Upper lobe of left lung (tissue), 6 donors: ENCODE results near the gene KLHL28. TPM values are rescaled to one million over a fixed set of nuclear protein-coding genes. Genes with fewer than 3 reads are reported as not detected.
A peak's percentile ranks its signal among the peaks of the same experiment; 100 is the strongest.

Source experiments
- ATAC-seq, 2 donors: fragments of 200-7000 bp; cut with Tn5 transposase; one replicate each; pipeline ENCODE4 v1.9.1; 2022; ENCODE audit warnings: mild to moderate bottlenecking in 2 of 2, moderate library complexity in 2 of 2; ENCODE audit not compliant: low FRiP score in 2 of 2
- DNase-seq, 2 donors: peaks; one replicate each; pipeline ENCODE4 v3.0.0-alpha.2; 2019 to 2020
- H3K27ac ChIP-seq, 4 donors: fragments of 200-600 bp; sonication (generic); one replicate each; pipeline ENCODE4 v1.5.1; 2016 to 2019
- H3K27me3 ChIP-seq, 4 donors: fragments of 200-600 bp; sonication (generic); one replicate each; pipeline ENCODE4 v1.5.1; 2017 to 2019
- H3K36me3 ChIP-seq, 4 donors: fragments of 200-600 bp; sonication (generic); one replicate each; pipeline ENCODE4 v1.5.1; 2016 to 2019
- H3K4me1 ChIP-seq, 4 donors: fragments of 200-600 bp; sonication (generic); one replicate each; pipeline ENCODE4 v1.5.1; 2018 to 2019
- H3K4me3 ChIP-seq, 4 donors: fragments of 200-600 bp; sonication (generic); one replicate each; pipeline ENCODE4 v1.5.1; 2017 to 2019; ENCODE audit warnings: mild to moderate bottlenecking in 2 of 4, moderate library complexity in 1 of 4
- H3K9me3 ChIP-seq, 4 donors: fragments of 200-600 bp; sonication (generic); one replicate each; pipeline ENCODE4 v1.5.1; 2018 to 2019
- CTCF ChIP-seq, 6 experiments: fragments of 450-650 bp in 4 of 6; fragments of 200-600 bp in 2 of 6; sonication (generic) in 2 of 6; IDR thresholded peaks; one replicate each; pipeline ENCODE4 v1.5.1; 2016 to 2019; ENCODE audit warnings: antibody characterized with exemption in 6 of 6
- EP300 ChIP-seq, 4 donors: sonication (generic); formaldehyde crosslinking; IDR thresholded peaks; one replicate each; pipeline ENCODE4 v1.5.1; 2017; ENCODE audit warnings: antibody characterized with exemption in 4 of 4, control low read depth in 2 of 4
- POLR2A ChIP-seq, 4 donors: fragments of 450-650 bp; IDR thresholded peaks; one replicate each; pipeline ENCODE4 v1.5.1; 2016 to 2017; ENCODE audit warnings: antibody characterized with exemption in 4 of 4, mild to moderate bottlenecking in 2 of 4
- POLR2AphosphoS5 ChIP-seq, 2 donors: sonication (generic); formaldehyde crosslinking; IDR thresholded peaks; one replicate each; pipeline ENCODE4 v1.5.1; 2017; ENCODE audit warnings: antibody characterized with exemption in 2 of 2
- WGBS, 2 donors: methylation state at CpG; one replicate each; pipeline ENCODE4 v1.1.5; 2017 to 2018; 5-methylcytosine and 5-hydroxymethylcytosine counted together
- total RNA-seq, 6 donors: library from RNA; depleted of rRNA in 4 of 6; stranded (reverse); fragments of >200 nt in 4 of 6; gene quantifications; one replicate each; pipeline versions ENCODE4 v1.1.0 to v1.2.1, GENCODE V29; 2016 to 2021
- donor health status: DM: no; HTN: no; CAD: no; lungs with moderate emphysema.
- donor health status: DM: no; HTN: yes; CAD: no; lungs with severe emphysema.

Gene KLHL28
- total RNA-seq, 6 donors from 2014 or later = 3.7 to 20.0 (median 12.4) TPM

GRCh38 chr14:44990533-44990932, 28.8 kb upstream of the KLHL28 start:
- Histone ChIP-seq H3K4me3 (no peak overlapping the region), H3K27ac (no peak overlapping the region), H3K36me3 (no peaks in the 10 kb centered on the region), H3K9me3 (no peaks in the 10 kb centered on the region), H3K4me1 (peaks cover 0 to 13% (median 12%) of the 10 kb centered on the region in 4 donors), H3K27me3 (no peaks in the 10 kb centered on the region)
- ATAC-seq = no peak
- TF ChIP-seq CTCF (IDR thresholded peaks at IDR 0.05) (no peak), POLR2AphosphoS5 (IDR thresholded peaks at IDR 0.05) (no peak), POLR2A (IDR thresholded peaks at IDR 0.05) (no peak)
- WGBS, 2 donors = 77 to 83% methylated on average over 2 of the region's 2 CpGs
- DNase-seq = no peak

DNA sequence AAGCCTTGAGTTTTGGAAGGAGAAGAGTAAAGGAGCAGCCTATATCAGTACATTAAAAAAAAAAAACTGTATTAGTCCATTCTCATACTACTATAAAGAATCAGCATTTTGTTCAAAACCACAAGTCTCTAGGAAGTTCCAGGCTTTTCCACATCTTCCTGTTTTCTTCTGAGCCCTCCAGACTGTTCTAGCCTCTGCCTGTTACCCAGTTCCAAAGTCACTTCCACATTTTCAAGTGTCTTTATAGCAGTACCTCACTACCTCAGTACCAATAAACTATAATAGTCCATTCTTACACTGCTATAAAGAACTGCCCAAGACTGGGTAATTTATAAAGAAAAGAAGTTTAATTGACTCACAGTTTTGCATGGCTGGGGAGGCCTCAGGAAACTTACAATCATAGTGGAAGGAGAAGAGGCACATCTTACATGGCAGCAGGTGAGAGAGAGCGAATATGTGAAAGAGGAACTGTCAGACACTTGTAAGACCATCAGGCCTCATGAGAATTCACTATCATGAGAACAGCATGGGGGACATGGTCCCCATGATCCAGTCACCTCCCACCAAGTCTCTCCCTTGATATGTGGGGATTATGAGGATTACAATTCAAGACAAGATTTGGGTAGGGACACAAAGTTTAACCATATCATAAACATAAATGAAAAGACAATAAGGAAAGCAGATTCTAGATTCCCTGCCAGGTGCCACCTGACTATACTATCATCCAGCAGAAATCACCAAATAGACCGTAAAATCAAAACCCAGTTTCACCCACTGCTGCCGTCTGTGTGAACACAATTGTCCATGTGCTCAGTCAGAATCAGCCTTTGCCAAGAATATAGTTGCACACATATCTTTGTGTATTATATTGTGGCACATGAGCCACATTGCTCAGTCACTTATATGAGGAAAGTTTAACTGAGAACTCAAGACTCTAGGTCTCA, 28.0 kb upstream of the KLHL28 start:
- ATAC-seq (peak in 1 of 2 donors; percentile 42), DNase-seq (no peak)
- Histone ChIP-seq H3K27me3 (no peaks in the 10 kb centered on the region), H3K4me1 (peaks cover 0 to 13% (median 12%) of the 10 kb centered on the region in 4 donors), H3K9me3 (no peaks in the 10 kb centered on the region), H3K36me3 (no peaks in the 10 kb centered on the region), H3K27ac (no peak overlapping the region), H3K4me3 (no peak overlapping the region)
- TF ChIP-seq EP300 (IDR thresholded peaks at IDR 0.05) (no peak), POLR2AphosphoS5 (IDR thresholded peaks at IDR 0.05) (no peak), POLR2A (IDR thresholded peaks at IDR 0.05) (no peak), CTCF (IDR thresholded peaks at IDR 0.05) (no peak)
- 81 to 86% methylated on average over 3 of the region's 3 CpGs for WGBS, 2 donors

DNA sequence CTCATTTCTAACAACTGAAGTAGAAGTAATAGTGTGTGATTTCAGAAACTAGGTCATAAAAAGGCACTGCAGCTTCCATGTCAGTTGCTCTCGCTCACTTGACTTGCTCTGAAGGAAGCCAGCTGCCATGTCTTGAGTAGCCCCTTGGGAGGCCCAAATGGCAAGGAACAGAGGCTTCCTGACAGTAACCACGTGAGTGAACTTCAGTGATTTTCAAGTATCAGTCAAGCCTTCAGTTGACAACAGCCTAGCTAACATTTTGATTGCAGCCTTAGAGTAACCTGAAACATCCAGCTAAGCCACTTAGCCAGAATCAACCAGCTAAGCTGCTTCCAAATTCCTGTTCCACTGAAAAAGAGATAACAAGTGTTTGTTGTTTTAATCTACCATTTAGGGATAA, 26.9 kb upstream of the KLHL28 start:
- Histone ChIP-seq H3K27me3 (no peaks in the 10 kb centered on the region), H3K27ac (no peak overlapping the region), H3K4me3 (no peak overlapping the region), H3K9me3 (no peaks in the 10 kb centered on the region), H3K4me1 (peaks cover 0 to 13% (median 12%) of the 10 kb centered on the region in 4 donors), H3K36me3 (no peaks in the 10 kb centered on the region)
- ATAC-seq = no peak
- DNase-seq = peak in 1 of 2 donors; percentile 28
- 43 to 69% methylated on average over 2 of the region's 2 CpGs for whole genome bisulfite sequencing, 2 donors
- peak in 1 of 2 donors; percentile 46 for TF ChIP-seq POLR2AphosphoS5 (IDR thresholded peaks at IDR 0.05)
- TF ChIP-seq POLR2A (IDR thresholded peaks at IDR 0.05) = no peak

GRCh38 chr14:44982594-44982993, 20.8 kb upstream of the KLHL28 start:
- Histone ChIP-seq H3K27ac (no peak overlapping the region), H3K27me3 (no peaks in the 10 kb centered on the region), H3K4me3 (no peak overlapping the region), H3K36me3 (no peaks in the 10 kb centered on the region), H3K9me3 (no peaks in the 10 kb centered on the region), H3K4me1 (peaks cover 0 to 10% (median 1%) of the 10 kb centered on the region in 4 donors)
- ATAC-seq = no peak
- DNase-seq = no peak
- TF ChIP-seq POLR2AphosphoS5 (IDR thresholded peaks at IDR 0.05) (no peak), POLR2A (IDR thresholded peaks at IDR 0.05) (no peak), CTCF (IDR thresholded peaks at IDR 0.05) (no peak), EP300 (IDR thresholded peaks at IDR 0.05) (no peak)
- 94 to 96% methylated on average over 2 of the region's 2 CpGs for WGBS, 2 donors

DNA sequence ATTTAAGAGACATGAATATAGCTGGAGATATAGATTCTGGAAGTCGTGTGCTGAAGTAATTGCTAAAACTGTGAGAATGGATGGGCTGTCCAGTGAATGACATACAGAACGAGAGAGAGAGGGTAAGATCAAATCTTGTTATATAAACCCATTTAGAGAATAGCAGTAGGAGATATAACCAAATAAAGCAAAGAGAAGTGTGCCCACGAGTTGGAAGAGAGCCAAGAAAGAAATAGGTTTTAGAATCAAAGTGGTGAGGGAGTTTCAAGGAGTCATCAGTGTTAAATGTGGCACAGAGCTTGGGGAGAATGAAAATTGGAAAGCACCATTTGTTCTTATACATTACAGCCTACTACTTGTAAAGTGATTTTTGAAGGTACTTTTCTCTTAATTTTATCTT, 19.5 kb upstream of the KLHL28 start:
- peaks cover 0 to 10% (median 1%) of the 10 kb centered on the region in 4 donors for H3K4me1 ChIP-seq
- DNase-seq (no peak), ATAC-seq (no peak)
- no peak overlapping the region for H3K27ac ChIP-seq
- no peaks in the 10 kb centered on the region for H3K9me3 ChIP-seq
- no peaks in the 10 kb centered on the region for H3K36me3 ChIP-seq
- TF ChIP-seq POLR2AphosphoS5 (IDR thresholded peaks at IDR 0.05) (no peak), EP300 (IDR thresholded peaks at IDR 0.05) (no peak), CTCF (IDR thresholded peaks at IDR 0.05) (no peak), POLR2A (IDR thresholded peaks at IDR 0.05) (no peak)
- WGBS, 2 donors = 67 to 70% methylated on average over 3 of the region's 3 CpGs
- H3K27me3 ChIP-seq = no peaks in the 10 kb centered on the region
- H3K4me3 ChIP-seq = no peak overlapping the region
